ENCODE results near the gene HMGB4.

The HMGB4 gene

GRCh38 chr1:33905241-33905640 lies 41.4 kb downstream of the HMGB4 start:
- no peaks in the 10 kb centered on the region for H3K36me3 ChIP-seq (ENCODE audit: insufficient read depth, low read length)
- H3F3A ChIP-seq (ENCODE audit: low read depth) = no peaks in the 10 kb centered on the region
- no peaks in the 10 kb centered on the region for H3K9me2 ChIP-seq (replicated peaks; ENCODE audit: low read depth, low read length)
- no peak overlapping the region for H2AFZ ChIP-seq (ENCODE audit: low read length)
- H3K4me1 ChIP-seq (ENCODE audit: insufficient read depth, low read length, poor library complexity, severe bottlenecking) = no peaks in the 10 kb centered on the region
- TF ChIP-seq EZH2phosphoT487 (IDR thresholded peaks at IDR 0.05; ENCODE audit: borderline replicate concordance) (no peak), CTCF (conservative IDR thresholded peaks at IDR 0.05; ENCODE audit: low read length) (no peak)
- H3K9ac ChIP-seq (ENCODE audit: low read depth, low read length, poor library complexity, severe bottlenecking) = no peak overlapping the region
- H3K4me2 ChIP-seq (ENCODE audit: low read depth, low read length, poor library complexity, severe bottlenecking) = no peak overlapping the region
- H4K20me1 ChIP-seq (ENCODE audit: insufficient read depth, low read length, poor library complexity, severe bottlenecking) = no peaks in the 10 kb centered on the region
- H3K9me3 ChIP-seq (ENCODE audit: insufficient read depth, low read depth, low read length) = no peaks in the 10 kb centered on the region
- H3K27me3 ChIP-seq (ENCODE audit: insufficient read depth, low read length, poor library complexity, severe bottlenecking) = no peaks in the 10 kb centered on the region
- no peaks in the 10 kb centered on the region for H3K79me2 ChIP-seq (ENCODE audit: insufficient read depth, low read length)
- no peak overlapping the region for H3K4me3 ChIP-seq (ENCODE audit: low read length, poor library complexity, severe bottlenecking)

DNA sequence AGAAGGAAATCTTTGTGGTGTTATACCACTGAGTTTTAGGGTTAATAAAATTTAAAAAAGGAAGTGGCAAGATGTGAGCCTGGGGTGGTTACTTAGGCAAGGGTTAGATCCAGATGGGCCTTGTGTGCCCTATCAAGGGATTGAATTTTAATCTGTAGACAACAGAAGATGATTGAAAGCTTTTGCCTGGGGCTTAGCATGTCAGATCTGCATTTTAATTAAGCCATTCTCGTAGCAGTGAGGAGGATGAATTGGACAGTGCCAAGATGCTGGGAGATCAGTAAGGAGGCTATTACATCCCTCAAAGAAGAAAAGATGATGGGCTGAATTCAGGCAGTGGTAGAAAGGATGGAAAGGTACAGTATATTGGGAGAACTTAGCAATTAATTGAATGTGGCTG lies 42.3 kb downstream of the HMGB4 start:
- H3K9ac ChIP-seq (ENCODE audit: low read depth, low read length, poor library complexity, severe bottlenecking) = no peak overlapping the region
- no peaks in the 10 kb centered on the region for H3K79me2 ChIP-seq (ENCODE audit: insufficient read depth, low read length)
- H3K36me3 ChIP-seq (ENCODE audit: insufficient read depth, low read length) = no peaks in the 10 kb centered on the region
- no peaks in the 10 kb centered on the region for H3K9me2 ChIP-seq (replicated peaks; ENCODE audit: low read depth, low read length)
- H3K27me3 ChIP-seq (ENCODE audit: insufficient read depth, low read length, poor library complexity, severe bottlenecking) = no peaks in the 10 kb centered on the region
- H4K20me1 ChIP-seq (ENCODE audit: insufficient read depth, low read length, poor library complexity, severe bottlenecking) = no peaks in the 10 kb centered on the region
- H3F3A ChIP-seq (ENCODE audit: low read depth) = no peaks in the 10 kb centered on the region
- no peak overlapping the region for H2AFZ ChIP-seq (ENCODE audit: low read length)
- H3K9me3 ChIP-seq (ENCODE audit: insufficient read depth, low read depth, low read length) = no peaks in the 10 kb centered on the region
- H3K4me2 ChIP-seq (ENCODE audit: low read depth, low read length, poor library complexity, severe bottlenecking) = no peak overlapping the region
- H3K4me1 ChIP-seq (ENCODE audit: insufficient read depth, low read length, poor library complexity, severe bottlenecking) = no peaks in the 10 kb centered on the region
- TF ChIP-seq EZH2phosphoT487 (IDR thresholded peaks at IDR 0.05; ENCODE audit: borderline replicate concordance) (no peak), CTCF (conservative IDR thresholded peaks at IDR 0.05; ENCODE audit: low read length) (no peak)
- H3K4me3 ChIP-seq (ENCODE audit: low read length, poor library complexity, severe bottlenecking) = no peak overlapping the region

GRCh38 chr1:33908324-33908956 lies 44.6 kb downstream of the HMGB4 start:
- Histone ChIP-seq H3K4me3 (ENCODE audit: low read length, poor library complexity, severe bottlenecking) (no peak overlapping the region), H3K9ac (ENCODE audit: low read depth, low read length, poor library complexity, severe bottlenecking) (no peak overlapping the region), H3F3A (ENCODE audit: low read depth) (no peaks in the 10 kb centered on the region), H3K4me1 (ENCODE audit: insufficient read depth, low read length, poor library complexity, severe bottlenecking) (no peaks in the 10 kb centered on the region), H3K27me3 (ENCODE audit: insufficient read depth, low read length, poor library complexity, severe bottlenecking) (no peaks in the 10 kb centered on the region), H3K4me2 (ENCODE audit: low read depth, low read length, poor library complexity, severe bottlenecking) (no peak overlapping the region), H2AFZ (ENCODE audit: low read length) (no peak overlapping the region), H3K79me2 (ENCODE audit: insufficient read depth, low read length) (no peaks in the 10 kb centered on the region), H3K9me3 (ENCODE audit: insufficient read depth, low read depth, low read length) (no peaks in the 10 kb centered on the region), H3K36me3 (ENCODE audit: insufficient read depth, low read length) (no peaks in the 10 kb centered on the region), H4K20me1 (ENCODE audit: insufficient read depth, low read length, poor library complexity, severe bottlenecking) (no peaks in the 10 kb centered on the region), H3K9me2 (replicated peaks; ENCODE audit: low read depth, low read length) (no peaks in the 10 kb centered on the region)
- no peak for TF ChIP-seq EZH2phosphoT487 (IDR thresholded peaks at IDR 0.05; ENCODE audit: borderline replicate concordance)
- no peak for TF ChIP-seq CTCF (conservative IDR thresholded peaks at IDR 0.05; ENCODE audit: low read length)
